ENCODE results near the gene TIAM2.
"Not testable (repeated sequence)": the region's sequence is repeated elsewhere in the genome, so short reads cannot be mapped to it uniquely, and the experiment has no call there.

TIAM2 gene

GRCh38 chr6:154989448-154989847 is 5.7 kb upstream of the TIAM2 start:
- peak in 9 of 51 donors; percentile 0 to 28 (median 9) for DNase-seq

- no peak for DNase-seq
Observed at GRCh38 chr6:154991207-154991606, 3.9 kb upstream of the TIAM2 start.

GRCh38 chr6:154993026-154993425 is 2.1 kb upstream of the TIAM2 start:
- DNase-seq = no peak

- DNase-seq = no peak
Observed at GRCh38 chr6:154993710-154994109, 1.4 kb upstream of the TIAM2 start.

- no peak for DNase-seq
Observed at GRCh38 chr6:154994836-154995253, 270 bp upstream of the TIAM2 start.

- DNase-seq = no peak
Observed at GRCh38 chr6:154996016-154996590, 988 bp downstream of the TIAM2 start.

- no peak for DNase-seq
Observed at GRCh38 chr6:154996841-154997311, 1.8 kb downstream of the TIAM2 start.

GRCh38 chr6:154998855-154999254 is 3.7 kb downstream of the TIAM2 start:
- no peak for DNase-seq

GRCh38 chr6:155001482-155001881 is 6.4 kb downstream of the TIAM2 start:
- DNase-seq = no peak

- DNase-seq = no peak
Observed at GRCh38 chr6:155001934-155002333, 6.8 kb downstream of the TIAM2 start.

- DNase-seq = no peak
Observed at GRCh38 chr6:155003476-155003875, 8.4 kb downstream of the TIAM2 start.

GRCh38 chr6:155004017-155004416 is 8.9 kb downstream of the TIAM2 start:
- DNase-seq = no peak

GRCh38 chr6:155004576-155005372 is 9.7 kb downstream of the TIAM2 start:
- no peak for DNase-seq

GRCh38 chr6:155008625-155009024 is 13.5 kb downstream of the TIAM2 start:
- DNase-seq = no peak

GRCh38 chr6:155010940-155011339 is 15.8 kb downstream of the TIAM2 start:
- DNase-seq = no peak

- DNase-seq = no peak
Observed at GRCh38 chr6:155011809-155012291, 16.7 kb downstream of the TIAM2 start.

- no peak for DNase-seq
Observed at GRCh38 chr6:155013457-155013876, 18.4 kb downstream of the TIAM2 start.

GRCh38 chr6:155014137-155014536 is 19.0 kb downstream of the TIAM2 start:
- DNase-seq = no peak

GRCh38 chr6:155014670-155015300 is 19.7 kb downstream of the TIAM2 start:
- no peak for DNase-seq

- DNase-seq = not testable (repeated sequence)
Observed at GRCh38 chr6:155018415-155018814, 23.3 kb downstream of the TIAM2 start.

- no peak for DNase-seq
Observed at GRCh38 chr6:155021680-155022079, 26.6 kb downstream of the TIAM2 start.

GRCh38 chr6:155022721-155023120 is 27.6 kb downstream of the TIAM2 start:
- no peak for DNase-seq
